Activated CD8-positive, alpha-beta memory T cell treated with anti-CD3 and anti-CD28 coated beads, Interleukin-2, amount 50 U/mL, for 48 hours (primary cell): Measurements from ENCODE around the gene STAT4.

ENCODE experiments used
- DNase-seq: peaks from one replicate; pipeline ENCODE4 v3.0.0-alpha.2; 2020

The STAT4 gene

DNA sequence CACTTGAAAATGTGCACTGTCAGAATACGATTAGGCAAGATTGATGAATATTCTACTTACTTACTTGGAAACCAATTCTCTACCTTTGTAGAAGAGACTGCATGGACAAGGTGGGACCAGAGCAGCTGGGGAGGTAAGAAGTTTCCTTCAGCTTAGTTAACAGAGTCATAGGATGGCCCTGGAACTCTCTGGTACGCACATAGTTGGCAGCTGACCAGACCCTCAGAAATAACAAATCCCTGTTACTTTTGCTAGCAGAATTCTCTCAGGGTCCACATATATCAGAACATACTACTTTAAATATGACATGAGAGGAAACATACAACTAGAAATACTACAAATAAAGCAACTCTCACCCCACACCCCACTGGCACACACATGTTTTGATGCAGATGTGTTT, 112.1 kb downstream of the STAT4 start:
- no peak for DNase-seq

DNA sequence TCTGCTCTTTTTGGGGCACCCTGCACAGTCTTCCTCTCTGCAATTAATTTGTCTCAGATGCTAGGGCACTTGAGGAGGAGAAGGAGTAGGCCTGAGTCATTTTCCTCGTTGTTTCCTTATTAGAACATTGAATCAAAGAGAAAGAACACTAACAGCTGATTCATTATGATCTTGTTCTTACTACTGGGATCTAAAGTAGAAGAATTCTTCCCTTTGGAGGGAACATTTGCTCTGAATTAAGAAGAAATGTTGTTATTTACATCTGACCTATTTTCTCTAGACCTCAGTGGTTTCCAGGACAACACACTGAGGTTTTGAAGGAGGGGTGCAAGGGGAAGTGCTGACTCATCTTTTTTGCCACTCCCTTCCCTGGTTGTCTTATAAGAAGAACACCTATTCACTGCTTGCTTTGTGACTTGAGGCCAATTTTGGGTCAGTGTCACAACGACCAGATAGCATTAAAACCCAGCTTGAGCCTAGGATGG, 112.5 kb downstream of the STAT4 start:
- no peak for DNase-seq

DNA sequence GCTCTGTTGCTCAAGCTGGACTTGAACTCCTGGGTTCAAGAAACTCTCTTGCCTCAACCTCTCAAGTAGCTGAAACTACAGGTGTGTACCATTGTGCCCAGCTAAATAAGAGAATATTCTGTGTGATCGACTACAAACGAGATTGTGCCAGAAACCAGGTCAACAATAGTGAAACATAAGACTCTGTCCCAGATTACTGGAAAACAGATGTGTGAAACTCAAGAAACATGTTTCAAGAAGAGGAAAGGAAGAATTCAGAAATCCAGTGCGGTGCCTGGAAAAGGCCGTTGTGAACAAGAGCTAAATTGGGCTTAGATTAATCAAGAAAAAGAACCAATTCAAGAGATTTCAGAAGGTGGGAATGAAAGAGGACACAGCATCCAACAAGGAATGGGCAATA, 113.4 kb downstream of the STAT4 start:
- DNase-seq, result no peak

DNA sequence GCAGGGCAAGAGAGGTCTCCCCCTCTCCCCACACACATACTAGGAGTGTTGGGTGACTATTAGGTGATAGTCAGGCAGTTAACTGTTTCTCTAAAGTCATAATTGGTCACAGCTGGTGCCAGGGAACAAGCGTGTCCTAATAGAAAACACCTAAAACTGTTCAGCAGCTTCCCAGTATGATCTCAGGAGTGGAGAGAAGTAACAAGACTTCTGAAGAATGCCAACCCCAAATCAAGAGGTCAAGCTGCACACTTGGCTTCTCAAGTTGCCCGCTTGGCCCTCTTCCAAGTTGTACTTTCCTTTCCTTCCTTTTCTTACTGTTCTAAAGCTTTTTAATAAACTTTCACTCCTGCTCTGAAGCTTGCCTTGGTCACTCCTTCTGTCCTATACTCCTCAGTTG, 114.4 kb downstream of the STAT4 start:
- DNase-seq, result no peak

DNA sequence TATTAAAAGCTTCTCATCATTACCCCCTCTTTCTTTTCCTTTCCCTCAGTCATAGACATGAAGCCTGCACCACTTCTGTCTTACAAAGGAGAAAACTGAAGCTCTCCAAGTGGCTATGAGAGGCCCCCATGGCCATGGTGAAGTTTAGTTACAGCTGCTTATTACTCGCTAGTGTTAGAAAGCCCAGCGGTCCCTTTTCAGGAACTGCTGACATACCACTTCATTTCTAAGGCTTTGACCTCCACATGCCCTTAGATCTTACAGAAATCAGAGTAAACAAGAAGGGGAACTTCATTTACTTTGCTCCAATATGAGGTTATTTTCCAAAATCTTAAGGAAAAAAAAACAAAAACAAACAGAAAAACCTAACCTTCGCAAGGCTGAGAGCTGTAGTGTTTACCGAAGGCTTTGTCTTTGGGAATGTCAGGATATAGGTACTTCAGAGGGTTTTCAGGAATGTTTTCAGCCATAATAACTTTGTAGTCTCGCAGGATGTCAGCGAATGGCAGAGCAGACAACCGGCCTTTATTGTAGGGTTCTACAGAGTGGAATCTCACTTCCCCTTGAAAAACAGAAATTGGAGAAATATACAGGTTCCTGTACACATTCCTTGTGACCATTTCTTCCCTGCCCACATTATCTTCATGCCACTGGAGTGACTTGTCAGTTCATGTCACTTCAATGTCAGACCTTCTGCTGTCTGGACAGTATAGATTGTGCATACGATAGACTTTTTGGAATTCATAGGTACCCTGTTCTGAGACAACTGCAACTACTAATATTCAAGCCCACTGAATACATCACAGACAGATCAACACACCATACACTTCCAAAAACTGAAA, 118.0 kb downstream of the STAT4 start:
- no peak for DNase-seq

DNA sequence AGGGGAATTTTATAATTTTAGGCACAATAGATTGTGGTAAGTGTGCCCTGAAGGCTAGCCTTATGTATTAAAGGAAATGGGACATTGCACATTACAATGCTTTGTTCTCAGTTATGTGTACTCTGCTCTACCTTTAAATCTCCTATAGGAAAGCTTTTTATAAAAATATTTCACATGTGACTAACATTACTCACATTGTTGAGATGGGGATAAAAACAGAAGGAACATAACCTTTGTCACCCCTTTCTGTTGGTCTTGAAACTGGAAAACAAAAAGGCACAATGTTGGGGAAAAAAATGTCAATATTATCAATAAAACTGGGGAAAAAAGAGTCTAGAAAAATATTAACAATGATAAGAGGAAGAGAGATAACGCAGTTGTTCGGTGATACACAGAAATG, 119.5 kb downstream of the STAT4 start:
- no peak for DNase-seq

DNA sequence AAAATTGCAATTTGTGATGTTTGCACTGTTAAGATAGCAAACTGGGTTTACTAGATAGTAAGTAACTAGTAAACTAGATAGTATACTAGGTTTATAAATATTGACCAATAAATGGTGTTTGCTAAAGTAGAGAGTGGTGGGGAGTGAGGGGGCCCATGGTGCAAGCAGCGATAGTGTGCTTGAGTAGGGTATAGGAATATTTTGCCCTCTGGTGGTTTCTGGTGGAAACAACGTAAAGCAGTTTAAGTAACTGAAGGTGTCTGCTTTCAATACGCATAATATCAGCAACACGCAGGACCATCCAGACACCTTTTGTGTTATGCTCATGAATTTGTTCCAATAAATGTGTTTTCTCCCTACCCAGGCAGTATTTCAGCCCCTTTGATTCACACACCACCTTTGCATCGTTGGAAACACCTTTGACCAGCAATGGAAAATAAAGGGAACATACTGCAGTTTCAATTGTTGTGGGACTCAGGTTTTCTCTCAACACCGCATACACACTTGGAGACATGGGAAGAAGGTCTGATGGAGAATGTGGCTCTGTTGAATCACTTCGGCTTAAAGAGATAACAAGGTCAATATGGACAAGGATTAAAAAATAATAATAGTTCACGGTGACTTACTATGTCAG, 120.2 kb downstream of the STAT4 start:
- DNase-seq, result no peak

DNA sequence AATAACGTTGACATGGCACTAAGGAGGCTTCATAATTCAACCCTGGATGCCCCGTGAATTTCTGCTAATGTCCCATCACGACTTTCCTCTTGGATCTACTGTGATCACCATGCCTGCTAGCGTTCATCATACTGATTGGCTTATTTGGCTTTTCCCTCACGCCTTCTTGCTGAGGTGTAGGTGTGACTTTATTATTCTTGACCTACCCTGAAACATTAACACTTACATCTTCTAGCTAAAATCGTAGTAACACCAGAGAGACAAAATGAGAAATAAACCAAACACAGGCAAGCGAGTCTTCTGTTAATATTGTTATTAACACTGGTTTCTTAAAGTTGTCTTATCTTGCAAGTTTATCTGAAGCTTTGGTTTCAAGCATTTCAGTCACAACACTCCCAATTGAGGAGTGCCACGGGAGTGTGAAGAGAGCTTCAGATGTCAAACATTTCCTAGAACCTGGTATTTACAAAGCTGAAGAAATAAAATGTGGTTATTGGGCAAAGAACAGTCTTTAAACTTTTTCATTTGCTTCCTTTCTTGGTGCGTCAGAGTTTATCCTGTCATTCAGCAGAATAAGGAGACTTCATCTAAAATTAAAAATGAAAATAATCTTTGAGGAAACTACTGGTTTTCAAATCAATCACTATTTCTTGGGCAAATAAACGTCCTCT, 121.4 kb downstream of the STAT4 start:
- no peak for DNase-seq

DNA sequence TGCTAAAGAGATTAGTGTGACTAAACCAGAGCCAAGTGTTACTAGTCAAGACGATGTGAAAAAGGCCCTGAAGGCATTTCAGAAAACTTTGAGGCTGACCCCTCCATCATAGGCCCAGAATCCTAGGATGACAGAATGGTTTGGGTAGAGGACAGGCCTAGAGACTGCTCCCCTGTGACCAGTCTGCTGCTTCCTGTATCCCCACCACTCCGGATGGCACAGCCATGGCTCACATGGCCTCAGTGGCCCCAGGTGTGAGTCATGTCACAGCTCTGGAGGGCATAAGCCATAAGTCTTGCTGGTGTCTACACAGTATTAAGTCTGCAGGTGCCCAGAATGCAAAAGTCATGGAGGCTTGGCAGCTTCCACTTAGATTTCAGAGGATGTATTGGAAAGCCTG, 124.4 kb downstream of the STAT4 start:
- DNase-seq, result no peak

DNA sequence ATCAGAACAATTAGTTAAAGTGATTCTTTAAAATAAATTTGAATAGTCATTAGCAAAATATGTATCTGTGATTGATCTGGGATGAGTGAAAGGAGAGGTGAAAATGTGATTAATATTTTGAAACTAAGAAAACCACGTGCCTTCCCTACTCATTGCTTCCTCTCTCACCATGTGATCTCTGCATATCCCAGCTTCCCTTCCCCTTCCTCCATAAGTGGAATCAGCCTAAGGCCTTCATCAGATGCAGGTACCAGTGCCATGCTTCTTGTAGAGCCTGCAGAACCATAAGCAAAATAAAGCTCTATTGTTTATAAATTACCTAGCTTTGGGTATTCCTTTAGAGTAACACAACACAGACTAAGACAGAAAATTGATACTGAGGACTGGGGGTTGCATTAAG, 125.7 kb downstream of the STAT4 start:
- no peak for DNase-seq

DNA sequence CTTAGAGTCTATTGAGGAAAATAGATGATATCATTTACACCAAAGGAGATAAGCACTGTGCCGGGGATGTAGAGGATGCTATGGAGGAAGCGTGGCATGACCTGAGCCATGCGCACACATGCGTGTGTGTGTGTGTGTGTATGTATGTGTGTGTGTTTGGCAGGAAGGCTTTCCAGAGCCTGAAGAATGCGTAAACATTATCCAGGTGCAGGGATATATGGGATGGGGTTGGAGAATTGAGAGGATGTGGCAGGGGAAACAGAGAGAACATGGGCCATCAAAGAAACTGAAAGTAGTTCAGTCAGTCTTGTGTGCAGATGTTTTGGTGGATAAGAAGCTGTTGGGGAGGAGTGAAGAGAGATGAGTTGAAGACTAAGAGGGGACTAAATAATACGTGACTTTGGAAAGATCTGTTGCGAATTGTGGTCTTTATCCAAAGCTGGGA, 127.5 kb downstream of the STAT4 start:
- no peak for DNase-seq

DNA sequence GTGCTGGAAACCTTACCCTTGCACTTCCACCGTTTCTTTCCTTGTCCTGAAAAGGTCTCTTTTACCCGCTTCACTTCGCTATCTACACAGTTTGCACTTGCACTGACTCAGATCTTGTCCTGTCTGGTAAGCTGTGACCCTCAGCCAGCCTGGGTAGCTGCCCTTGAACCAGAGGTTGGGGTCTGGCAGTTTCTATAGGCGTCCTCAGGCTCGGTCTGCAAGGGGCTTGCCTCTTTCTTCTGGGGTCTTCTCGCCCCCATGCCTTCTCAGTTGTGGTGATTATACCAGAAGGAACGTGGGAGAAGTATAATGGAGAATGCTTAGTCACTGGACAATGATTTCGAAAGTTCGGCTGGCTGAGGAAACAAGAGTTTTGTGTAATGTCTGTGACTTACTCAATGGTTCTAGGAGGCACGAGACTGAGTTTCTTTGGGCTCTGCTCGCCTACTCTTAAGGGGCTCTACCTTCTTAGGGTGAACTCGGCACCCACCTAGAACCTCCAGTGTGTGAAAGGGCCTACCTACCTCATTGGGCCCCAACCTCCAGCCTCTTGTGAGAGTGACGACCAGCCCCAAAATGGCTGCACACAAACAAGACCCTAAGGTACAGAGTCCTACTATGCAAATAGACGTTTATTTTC, 129.9 kb downstream of the STAT4 start:
- peak; percentile 83 for DNase-seq

DNA sequence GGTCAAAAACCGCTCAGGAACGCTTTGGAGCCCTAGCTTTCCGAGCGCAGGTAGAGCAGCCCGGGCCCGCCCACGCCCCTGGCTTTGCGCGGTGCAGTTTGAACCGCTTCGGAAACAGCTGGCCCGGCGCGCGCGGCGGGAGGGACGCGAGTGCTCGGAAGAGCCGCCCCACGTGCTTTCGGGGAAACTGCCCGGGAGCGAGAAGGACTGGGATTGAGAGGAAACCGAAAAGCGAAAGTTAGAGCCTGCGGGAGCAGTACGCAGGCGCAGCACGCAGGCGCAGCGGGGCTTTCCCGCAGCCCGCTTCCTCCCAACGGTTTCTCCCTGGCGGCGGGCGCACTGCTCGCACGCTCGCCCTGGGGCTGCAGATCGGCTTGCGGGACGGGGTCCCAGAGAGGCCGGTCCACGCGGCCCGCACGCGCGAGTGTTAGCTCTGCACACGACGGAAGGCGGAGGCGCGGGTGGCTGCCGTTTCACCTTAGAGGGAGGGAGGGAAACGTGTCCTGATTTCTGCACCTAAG, 130.5 kb downstream of the STAT4 start:
- peak; percentile 99 for DNase-seq

DNA sequence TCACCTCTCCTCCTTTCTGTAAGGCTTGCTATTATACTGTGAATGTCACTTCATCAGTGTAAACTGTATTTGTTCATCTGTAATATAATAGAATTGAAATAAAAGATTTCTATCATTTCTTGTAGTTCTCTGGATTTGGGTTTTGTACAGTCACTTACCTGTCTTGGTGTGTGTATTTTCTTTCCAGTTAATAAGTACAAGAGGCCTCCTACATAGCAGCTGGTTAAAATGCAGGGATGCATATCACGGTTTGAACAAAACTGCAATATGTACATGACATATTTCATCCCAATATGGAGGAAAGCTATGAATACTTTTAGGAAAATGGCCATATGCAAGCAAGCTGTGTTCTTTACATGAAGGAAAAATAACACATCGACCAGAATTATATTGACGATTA, 131.4 kb downstream of the STAT4 start:
- no peak for DNase-seq

DNA sequence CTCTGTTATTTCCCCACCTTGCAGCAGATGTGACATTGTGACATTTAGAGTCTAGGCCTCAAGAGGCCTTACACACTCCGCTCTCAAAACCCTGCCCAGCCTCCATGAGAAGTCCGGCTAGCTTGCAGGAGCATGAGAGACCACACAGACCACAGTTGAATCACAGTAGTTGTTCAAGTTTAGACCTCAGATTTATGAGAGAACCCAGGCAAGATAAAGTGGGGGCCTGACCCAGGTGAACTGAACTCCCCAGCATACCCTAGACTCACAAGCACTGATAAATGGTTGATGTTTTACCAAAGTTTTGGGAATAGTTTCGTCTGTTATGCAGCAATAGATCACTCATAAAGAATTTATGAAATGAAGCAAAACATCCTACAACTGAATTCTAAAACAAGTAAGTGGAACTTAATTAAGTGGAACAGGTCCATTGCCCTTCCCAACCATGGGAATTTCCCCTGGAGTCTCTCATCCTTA, 132.1 kb downstream of the STAT4 start:
- DNase-seq, result no peak

DNA sequence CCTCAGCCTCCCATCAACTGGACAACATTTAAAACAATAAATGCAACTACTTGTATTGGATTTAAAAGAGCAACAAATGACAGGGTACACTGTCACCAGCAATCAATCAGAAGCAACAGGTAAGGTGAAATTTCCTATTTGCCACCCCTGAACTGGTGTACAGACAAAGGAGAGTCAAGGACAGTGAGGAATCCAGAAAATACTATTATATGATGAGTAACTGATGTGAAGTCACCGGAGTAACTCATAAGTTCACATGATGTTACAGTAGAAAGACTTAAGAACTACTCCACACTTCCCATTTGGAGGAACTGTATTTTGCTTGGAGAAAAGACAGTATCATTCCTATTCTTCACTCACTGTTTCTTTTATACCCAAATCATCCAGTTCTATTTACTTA, 132.7 kb downstream of the STAT4 start:
- DNase-seq, result no peak

DNA sequence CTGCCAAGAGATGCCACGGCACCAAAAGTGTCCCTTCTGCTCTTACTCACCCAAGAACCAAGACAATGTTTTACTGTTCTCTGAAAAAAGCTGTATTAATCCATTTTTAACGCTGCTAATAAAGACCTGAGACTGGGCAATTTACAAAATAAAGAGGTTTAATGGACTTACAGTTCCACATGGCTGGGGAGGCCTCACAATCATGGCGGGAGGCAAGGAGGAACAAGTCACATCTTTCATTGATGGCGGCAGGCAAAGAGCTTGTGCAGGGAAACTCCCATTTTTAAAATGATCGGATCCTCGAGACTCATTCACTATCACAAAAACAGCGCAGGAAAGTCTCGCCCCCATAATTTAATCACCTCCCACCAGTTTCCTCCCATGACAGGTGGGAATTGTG, 135.0 kb downstream of the STAT4 start:
- DNase-seq, result no peak

DNA sequence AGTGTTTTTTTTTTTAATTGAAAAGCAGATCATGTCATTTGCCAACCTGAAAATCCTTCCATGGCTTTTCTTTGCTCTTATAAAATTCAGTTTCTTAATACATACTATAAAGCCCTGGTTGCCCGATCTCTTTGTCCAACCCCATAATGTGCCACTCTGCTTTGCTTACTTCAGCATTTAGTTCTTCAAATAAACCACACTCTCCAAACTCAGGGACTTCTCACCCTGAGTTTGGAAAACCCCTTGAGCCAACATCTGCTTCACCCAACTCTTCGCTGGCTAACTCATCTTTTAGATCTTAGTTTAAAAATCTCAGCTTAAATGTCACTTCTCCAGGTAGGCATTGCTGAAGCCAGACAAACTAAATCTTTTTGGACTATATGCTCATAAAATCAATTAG, 135.6 kb downstream of the STAT4 start:
- no peak for DNase-seq

DNA sequence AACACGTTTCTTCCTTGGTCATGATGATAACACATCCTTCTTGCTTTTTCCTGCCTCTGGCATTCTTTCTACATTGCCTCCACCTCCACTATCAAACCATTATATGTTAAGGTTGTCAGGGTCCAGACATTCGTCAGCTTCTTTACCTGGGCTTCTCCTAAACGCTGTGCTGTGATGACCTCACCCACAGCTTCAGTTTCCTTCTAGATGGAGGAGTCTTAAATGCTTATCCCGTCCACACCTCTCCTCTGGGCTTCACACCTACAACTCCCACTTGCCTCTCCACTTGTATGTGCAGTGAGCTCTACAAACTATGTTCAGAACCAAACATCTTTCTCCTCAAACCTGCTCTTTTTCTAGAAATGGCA, 136.2 kb downstream of the STAT4 start:
- DNase-seq, result no peak

DNA sequence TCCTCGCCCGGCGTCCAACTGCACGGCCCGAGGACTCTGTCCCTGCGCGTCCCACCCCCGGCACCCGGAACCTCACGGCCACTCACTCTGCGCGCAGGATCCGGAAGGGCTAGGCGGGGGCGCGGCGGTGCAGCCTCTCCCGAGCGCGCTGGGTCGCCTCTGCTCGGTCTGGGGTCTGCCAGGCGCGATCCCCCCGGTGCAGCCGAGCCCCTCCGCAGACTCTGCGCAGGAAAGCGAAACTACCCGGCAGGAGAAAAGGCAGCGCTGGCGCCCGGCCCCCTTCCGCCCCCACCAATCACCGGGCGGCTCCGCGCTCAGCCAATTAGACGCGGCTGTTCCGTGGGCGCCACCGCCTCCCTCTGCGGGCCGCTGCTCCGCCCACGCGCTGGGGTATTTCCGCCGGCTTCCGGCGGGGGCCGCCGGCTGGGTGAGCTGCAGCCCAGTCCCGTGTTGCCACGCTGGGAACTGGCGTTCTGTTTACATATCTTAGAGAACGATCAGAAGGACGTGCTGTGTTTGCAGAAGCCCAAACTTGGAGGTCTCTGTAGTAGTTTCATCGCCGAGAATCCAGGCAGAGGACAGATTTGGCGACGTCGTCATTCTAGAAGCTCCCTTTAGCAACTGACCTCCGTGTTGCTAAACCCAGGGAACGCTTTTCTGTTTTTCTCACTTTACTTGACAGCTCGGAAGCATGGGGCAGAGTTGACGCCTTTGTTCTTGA, 136.7 kb downstream of the STAT4 start, which contains the start of gene STAT1:
STAT1 (minus strand) TSS at position 240 of the 721 bp plus-strand sequence. CDS start 4,168 bp downstream, outside the sequence.
- DNase-seq, result peak; percentile 100

DNA sequence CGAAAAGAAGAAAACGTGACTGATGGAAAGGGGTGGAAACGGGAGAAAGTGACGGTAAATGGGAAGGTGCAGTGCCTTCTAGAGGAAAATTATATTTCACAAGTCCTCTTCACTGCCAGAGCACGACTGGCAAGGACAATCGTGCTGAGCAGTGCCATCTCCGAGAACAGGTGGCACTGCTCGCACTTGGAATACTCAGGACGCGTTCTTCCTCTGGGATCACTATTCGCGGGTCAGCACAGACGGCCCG, 137.2 kb downstream of the STAT4 start:
- no peak for DNase-seq

DNA sequence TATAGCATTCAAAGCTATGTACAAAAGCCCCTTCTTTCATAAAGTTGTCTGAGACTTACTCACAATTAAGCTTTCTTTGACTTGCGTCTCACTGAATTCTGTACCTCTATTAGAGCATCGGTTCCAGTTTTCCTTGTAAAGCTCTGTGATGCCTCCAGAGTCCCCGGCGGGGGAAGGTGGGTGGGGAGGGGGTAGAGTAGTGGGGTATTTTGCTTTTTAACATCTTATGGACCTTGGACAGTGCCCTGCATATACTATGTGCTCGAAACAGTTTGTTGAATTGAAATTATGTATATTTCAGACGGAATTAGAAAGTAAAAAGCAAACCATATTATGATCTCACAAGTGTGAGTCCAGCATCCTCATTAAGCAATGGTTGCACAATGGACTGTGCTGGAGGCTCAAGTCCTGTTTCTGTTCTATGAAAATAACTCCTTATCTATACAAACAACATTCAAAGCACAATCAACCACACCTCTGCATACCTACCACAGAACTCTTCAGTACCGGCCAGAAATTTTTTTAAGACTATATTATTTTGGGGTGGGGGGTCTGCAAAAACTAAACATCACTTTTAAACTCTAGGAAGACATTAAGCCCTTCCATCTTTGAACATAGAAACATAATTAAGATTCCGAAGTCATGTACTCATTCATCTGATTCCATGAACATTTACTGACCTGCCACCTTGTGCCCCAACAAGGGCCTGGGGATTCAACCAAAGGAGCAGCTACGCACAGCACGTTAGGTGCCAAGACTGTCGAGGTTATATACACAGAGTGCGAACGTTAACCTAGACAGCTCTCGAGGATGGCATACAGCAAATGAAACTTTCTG, 137.7 kb downstream of the STAT4 start:
- DNase-seq, result no peak
